Activated naive CD8-positive, alpha-beta T cell treated with anti-CD3 and anti-CD28 coated beads, Interleukin-2, amount 50 U/mL, for 16 hours (primary cell): Measurements from ENCODE around the gene TMEM151A.
"Not testable (repeated sequence)": the region's sequence is repeated elsewhere in the genome, so short reads cannot be mapped to it uniquely, and the experiment has no call there.

Experiments used
- DNase-seq: peaks from one replicate; pipeline ENCODE4 v3.0.0-alpha.2; 2020; ENCODE audit warnings: low read depth, low spot score

The TMEM151A gene

GRCh38 chr11:66291706-66292542, at the start of gene TMEM151A:
TSS of gene TMEM151A (plus strand) at chr11:66291894. CDS start at chr11:66292014, 120 bp downstream.
- no peak for DNase-seq

DNA sequence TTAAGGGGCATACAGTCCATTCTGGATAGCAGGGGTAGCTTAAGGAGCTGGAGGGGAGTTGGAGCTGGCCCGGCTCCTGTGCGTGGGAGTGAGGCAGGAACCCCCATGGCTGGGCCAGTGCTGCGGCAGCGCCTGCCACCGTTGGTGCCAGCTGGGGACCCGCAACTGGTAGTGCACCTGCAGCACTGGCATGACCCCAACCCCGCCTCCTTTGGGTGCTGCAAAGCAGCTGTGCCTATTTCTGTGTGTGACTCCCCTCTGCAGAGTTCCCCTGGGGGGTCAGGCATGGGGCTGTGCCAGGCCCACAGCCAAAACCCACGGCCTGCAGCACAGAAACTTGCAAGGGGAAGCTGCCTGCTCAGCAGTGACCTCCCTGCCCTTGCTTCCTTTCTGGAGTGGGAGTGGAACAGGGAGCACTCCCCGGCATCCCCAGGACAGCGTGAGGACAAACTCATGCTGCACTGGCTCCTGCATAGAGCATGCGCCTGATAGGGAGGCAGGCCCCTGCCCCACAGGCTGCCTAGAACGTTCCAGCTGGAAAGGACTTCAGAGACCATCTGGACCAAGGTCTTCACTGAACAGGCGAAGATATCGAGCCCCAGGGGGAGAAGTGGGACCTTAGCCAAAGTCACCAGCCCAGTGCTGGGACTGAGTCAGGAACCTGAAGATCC, 49.5 kb upstream of the TMEM151A start:
- DNase-seq: no peak

DNA sequence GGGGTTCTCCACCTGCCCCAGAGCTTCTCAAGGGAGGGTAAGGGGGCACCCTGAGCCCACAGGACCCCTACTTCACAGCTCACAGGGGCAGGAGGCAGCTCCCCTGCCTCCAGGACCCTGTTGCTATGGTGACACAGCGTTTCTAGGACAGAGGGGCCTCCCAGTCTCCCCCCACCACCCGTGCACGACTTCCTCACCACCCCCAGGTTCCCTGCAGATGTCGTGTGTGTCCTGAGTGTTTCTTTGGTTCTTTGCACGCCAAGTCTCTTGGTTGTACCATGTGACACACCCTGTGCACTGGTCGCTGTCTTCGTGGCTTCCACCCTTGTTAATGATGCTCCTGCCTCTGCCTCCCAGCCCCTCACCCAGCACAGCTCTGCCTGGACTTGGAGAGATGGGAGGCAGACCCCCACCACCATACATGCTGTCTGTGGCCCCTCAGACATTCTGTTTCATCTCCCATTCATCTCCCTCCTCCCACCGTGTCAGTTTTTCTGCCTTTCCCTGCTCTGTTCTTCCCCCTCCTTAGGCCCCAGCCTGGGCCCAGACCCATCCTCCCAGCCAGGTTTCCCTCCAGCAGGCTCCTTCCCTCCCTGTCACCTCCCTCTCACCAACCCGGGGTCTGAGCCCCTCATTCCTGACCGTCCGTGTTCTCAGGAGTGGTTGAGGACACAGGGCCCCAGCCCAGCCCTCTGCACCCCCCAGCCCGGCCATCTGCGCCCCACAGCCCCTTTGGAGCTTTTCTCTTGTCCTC, 47.7 kb upstream of the TMEM151A start:
- no peak for DNase-seq

DNA sequence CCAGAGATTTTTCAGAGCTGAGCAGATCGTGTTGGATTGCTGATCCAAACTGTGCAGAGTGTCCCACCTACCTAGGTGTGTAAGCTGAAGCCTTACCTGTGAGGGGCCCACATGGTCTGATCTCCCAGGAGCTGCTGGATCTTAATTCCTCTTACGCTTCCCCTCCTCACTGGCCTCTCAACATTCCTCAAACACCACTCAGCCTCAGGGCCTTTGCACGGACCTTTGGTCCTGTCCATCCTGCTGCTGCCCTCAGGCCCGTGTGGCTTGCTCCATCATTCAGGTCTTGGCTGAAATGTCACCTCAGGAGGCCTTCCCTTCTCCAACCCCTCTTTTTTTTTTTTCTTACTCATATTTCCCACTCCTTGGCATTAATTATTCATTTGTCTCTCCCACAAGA, 44.4 kb upstream of the TMEM151A start:
- DNase-seq: no peak

GRCh38 chr11:66247801-66248200, 43.9 kb upstream of the TMEM151A start:
- DNase-seq: no peak

DNA sequence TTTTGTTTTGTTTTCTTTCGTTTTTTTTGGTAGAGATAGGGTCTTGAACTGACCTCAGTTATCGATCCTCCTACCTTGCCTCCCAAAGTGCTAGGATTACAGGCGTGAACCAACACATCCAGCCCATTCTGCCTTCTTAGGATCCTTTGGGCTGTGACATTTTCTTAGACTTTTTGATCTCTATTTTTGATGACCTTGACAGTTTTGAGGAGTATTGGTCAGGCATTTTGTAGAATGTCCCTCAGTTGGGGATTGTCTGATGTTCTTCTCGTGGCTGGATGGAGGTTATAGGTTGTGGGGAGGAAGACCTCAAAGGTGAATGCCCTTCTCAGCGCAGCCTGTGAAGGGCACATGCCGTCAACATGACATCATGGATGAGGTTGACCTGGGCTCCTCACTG, 42.8 kb upstream of the TMEM151A start:
- no peak for DNase-seq

DNA sequence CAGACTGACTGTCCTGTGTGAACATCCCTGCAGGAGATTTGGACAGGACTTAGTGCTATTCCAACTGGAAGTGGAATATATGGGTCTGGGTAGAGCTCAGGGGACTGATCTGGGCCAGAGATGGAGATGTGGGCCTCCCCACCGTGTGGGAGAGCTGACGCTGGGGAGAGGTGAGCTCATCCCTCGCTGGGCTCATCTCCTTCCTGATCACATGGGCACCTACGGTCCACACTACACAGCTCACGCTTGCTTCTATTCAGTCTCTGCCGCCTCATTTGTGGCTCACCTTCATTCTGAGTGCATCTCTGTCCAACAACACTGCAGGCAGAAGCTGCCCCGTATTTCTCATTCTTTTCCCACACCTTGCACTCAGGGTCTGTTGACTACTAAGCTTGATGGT, 39.9 kb upstream of the TMEM151A start:
- DNase-seq: no peak

GRCh38 chr11:66253081-66253480, 38.6 kb upstream of the TMEM151A start:
- DNase-seq: not testable (repeated sequence)

DNA sequence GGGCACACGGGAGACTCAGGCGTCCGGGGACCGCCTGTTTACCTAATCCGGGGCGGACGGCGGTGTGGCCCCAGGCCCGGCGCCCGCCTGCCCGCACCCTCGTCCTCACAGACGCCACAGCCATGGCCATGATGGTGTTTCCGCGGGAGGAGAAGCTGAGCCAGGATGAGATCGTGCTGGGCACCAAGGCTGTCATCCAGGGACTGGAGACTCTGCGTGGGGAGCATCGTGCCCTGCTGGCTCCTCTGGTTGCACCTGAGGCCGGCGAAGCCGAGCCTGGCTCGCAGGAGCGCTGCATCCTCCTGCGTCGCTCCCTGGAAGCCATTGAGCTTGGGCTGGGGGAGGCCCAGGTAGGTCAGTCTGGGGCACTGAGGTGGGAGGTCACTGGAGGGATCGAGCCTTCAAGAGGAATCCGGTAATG, 33.2 kb upstream of the TMEM151A start:
- no peak for DNase-seq

- DNase-seq: no peak
These were observed 32.5 kb upstream of the TMEM151A start for GRCh38 chr11:66259225-66259624.

GRCh38 chr11:66259956-66260355, 31.7 kb upstream of the TMEM151A start:
- no peak for DNase-seq

GRCh38 chr11:66261578-66261977, 30.1 kb upstream of the TMEM151A start:
- no peak for DNase-seq

GRCh38 chr11:66262191-66262590, 29.5 kb upstream of the TMEM151A start:
- no peak for DNase-seq

DNA sequence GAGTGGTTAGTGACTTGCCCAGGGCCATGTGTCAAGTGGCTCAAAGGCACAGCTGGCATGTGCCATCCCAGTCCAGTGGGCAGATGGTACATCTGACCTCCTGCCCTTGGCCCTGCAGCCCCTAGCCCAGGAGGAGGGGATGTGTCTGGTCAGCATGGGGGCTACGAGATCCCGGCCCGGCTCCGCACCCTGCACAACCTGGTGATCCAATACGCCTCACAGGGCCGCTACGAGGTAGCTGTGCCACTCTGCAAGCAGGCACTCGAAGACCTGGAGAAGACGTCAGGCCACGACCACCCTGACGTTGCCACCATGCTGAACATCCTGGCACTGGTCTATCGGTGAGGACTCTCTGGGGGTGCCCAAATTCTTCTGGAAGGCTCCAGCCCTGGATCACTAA, 29.0 kb upstream of the TMEM151A start:
- no peak for DNase-seq

- no peak for DNase-seq
These were observed 28.5 kb upstream of the TMEM151A start for GRCh38 chr11:66263231-66263630.

GRCh38 chr11:66263785-66264184, 27.9 kb upstream of the TMEM151A start:
- DNase-seq: no peak

GRCh38 chr11:66264383-66264782, 27.3 kb upstream of the TMEM151A start:
- no peak for DNase-seq

DNA sequence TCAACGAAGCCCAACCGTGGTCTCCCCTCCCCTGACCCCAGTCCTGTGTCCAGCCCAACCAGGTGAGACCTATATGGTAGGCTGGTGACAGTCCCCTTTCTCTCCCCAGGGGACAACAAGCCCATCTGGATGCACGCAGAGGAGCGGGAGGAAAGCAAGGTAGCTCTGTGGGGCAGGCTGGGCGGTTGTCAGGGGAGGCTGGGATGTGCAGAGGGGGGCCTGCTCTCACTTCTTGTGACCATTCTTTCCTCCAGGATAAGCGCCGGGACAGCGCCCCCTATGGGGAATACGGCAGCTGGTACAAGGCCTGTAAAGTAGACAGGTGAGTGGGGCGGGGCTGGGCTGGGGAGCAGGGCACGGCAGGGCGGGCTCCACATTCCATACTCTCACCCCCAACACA, 26.8 kb upstream of the TMEM151A start:
- no peak for DNase-seq

GRCh38 chr11:66265531-66266377, 25.9 kb upstream of the TMEM151A start:
- DNase-seq: no peak

DNA sequence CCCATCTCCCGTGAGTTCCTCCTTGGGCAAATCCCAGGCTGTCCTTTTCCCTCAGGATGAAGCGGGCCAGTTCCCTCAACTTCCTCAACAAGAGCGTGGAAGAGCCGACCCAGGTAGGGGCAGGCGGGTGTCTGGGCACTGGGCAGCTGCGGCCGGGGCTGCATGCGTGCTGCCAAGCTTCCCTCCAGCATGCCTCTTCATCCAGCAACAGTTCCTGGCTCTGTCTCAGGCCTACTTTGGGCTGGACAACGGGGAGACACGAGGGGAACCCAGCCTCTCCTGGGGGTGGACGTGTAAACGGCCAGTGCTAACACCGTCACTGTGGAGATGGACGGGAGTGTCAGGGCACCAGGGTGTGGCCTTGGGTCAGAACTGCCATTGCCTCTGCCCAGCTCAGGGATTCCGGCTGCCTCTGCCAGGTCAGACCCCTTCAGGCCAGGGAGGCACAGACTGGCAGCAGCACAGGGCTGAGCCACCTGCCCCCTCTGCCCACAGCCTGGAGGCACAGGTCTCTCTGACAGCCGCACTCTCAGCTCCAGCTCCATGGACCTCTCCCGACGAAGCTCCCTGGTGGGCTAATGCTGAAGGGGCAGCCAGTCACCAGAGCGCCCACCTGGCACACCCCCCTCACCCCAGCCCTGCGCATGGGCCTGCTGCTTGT, 25.2 kb upstream of the TMEM151A start:
- no peak for DNase-seq

DNA sequence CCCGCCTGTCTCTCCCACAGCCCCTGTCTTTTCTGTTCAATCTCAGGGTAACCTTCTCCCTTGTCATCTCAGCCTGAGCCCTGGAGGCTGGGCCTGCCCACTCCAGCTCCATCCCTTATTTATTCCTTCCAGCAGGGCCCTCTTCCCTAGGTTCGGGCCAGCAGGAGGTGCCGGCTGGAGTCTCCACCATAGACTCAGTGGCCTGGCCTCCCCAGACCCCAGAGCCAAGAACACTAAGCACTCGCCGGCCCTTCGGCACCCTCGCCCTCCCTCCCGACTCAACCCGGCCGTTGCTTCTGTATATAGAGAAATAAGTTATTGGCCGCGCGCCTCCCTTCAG, 24.7 kb upstream of the TMEM151A start:
- no peak for DNase-seq
